Fibroblast of lung (primary cell): ENCODE data around the gene THSD7B.

Experiments used
- EZH2 ChIP-seq: IDR thresholded peaks from 2 replicates; pipeline ENCODE4 v1.5.1; 2012; ENCODE audit warnings: low read length, control low read depth, mild to moderate bottlenecking; ENCODE audit errors: missing control alignments
- TF ChIP-seq, protein P1 (sequence below), 2 donors: IDR thresholded peaks in 1 of 2; conservative IDR thresholded peaks in 1 of 2; 1 replicate in 1 of 2; 2 replicates in 1 of 2; pipeline ENCODE4 v1.5.1; 2011 to 2012; ENCODE audit warnings: low read length in 2 of 2, control low read depth in 1 of 2, inconsistent platforms in 1 of 2, low read depth in 1 of 2, mild to moderate bottlenecking in 1 of 2

- TF ChIP-seq EZH2: no peak
- TF ChIP-seq, protein P1, sequence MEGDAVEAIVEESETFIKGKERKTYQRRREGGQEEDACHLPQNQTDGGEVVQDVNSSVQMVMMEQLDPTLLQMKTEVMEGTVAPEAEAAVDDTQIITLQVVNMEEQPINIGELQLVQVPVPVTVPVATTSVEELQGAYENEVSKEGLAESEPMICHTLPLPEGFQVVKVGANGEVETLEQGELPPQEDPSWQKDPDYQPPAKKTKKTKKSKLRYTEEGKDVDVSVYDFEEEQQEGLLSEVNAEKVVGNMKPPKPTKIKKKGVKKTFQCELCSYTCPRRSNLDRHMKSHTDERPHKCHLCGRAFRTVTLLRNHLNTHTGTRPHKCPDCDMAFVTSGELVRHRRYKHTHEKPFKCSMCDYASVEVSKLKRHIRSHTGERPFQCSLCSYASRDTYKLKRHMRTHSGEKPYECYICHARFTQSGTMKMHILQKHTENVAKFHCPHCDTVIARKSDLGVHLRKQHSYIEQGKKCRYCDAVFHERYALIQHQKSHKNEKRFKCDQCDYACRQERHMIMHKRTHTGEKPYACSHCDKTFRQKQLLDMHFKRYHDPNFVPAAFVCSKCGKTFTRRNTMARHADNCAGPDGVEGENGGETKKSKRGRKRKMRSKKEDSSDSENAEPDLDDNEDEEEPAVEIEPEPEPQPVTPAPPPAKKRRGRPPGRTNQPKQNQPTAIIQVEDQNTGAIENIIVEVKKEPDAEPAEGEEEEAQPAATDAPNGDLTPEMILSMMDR (conservative IDR thresholded peaks at IDR 0.05 in 1 of 2, IDR thresholded peaks at IDR 0.05 in 1 of 2; ENCODE audit: low read depth in 1 of 2, low read length in 2 of 2): no peak
These were observed 372.9 kb downstream of the THSD7B start for GRCh38 chr2:137138263-137138662.
